ENCODE data around the gene FZR1. TPM values are rescaled to one million over a fixed set of nuclear protein-coding genes. Genes with fewer than 3 reads are reported as not detected.

Gene FZR1
- total and polyA plus RNA-seq, 2 of the 8 experiments (the other 6 are each of a cell fraction or from before 2014, with no cell fraction given): 21.6 to 35.5 TPM

DNA sequence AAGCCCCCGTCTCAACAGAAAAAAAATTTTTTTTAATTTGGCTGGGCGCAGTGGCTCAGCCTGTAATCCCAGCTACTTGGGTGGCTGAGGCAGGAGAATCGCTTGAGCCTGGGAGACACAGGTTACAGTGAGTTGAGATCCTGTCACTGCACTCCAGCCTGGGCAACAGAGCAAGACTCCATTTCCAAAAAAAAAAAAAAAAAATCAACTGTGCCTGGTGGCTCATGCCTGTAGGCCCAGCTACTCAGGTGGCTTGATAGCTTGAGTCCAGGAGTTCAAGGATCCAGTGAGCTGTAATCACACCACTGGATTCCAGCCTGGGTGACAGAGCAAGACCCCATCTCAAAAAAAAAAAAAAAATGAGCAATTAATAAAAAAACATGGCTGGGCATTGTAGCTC is 4.3 kb upstream of the FZR1 start:
- Histone ChIP-seq H3K27me3 (replicated peaks in 1 of 4; ENCODE audit: control insufficient read depth in 3 of 4, extremely low read depth in 1 of 4, insufficient read depth in 3 of 4, low read length in 3 of 4) (no peaks in the 10 kb centered on the region), H3K4ac (replicated peaks; ENCODE audit: insufficient read length, low read depth, low read length) (no peak overlapping the region), H2BK15ac (ENCODE audit: low read length) (no peak overlapping the region), H3K36me3 (ENCODE audit: control insufficient read depth in 2 of 4, insufficient read depth in 4 of 4, low read length in 3 of 4) (peaks cover 0 to under 1% (median under 1%) of the 10 kb centered on the region in 4 experiments; a peak in 3 of 8 replicates), H3K4me3 (ENCODE audit: extremely low read depth in 1 of 4, insufficient read depth in 2 of 4, low read depth in 3 of 4, low read length in 4 of 4) (no peak overlapping the region), H4K20me1 (replicated peaks in 1 of 2; ENCODE audit: control insufficient read depth in 1 of 2, insufficient read depth in 2 of 2, low read length in 2 of 2) (peaks cover 1 to 4% of the 10 kb centered on the region in 2 experiments), H4K5ac (ENCODE audit: insufficient read length, low read depth, low read length) (no peak overlapping the region), H2BK120ac (replicated peaks; ENCODE audit: low read depth, low read length) (no peak overlapping the region), H3K4me2 (ENCODE audit: insufficient read depth in 1 of 2, low read depth in 2 of 2, low read length in 2 of 2) (no peak overlapping the region), H4K91ac (replicated peaks; ENCODE audit: insufficient read length, low read length) (no peak overlapping the region), H3K27ac (ENCODE audit: low read depth, low read length) (no peak overlapping the region), H2BK5ac (ENCODE audit: low read depth, low read length) (no peak overlapping the region), H2BK20ac (ENCODE audit: low read length) (no peak overlapping the region), H3K4me1 (replicated peaks in 1 of 4; ENCODE audit: control insufficient read depth in 3 of 4, insufficient read depth in 4 of 4, low read length in 3 of 4) (no peaks in the 10 kb centered on the region; a peak in 3 of 7 replicates), H2BK12ac (ENCODE audit: low read depth, low read length) (no peak overlapping the region), H3K14ac (ENCODE audit: insufficient read length) (no peak overlapping the region), H3K79me1 (ENCODE audit: low read depth, low read length) (peaks cover 6% of the 10 kb centered on the region), H2AFZ (ENCODE audit: low read length) (no peak overlapping the region), H3K23ac (ENCODE audit: insufficient read length) (no peak overlapping the region), H3K9ac (replicated peaks in 1 of 4; ENCODE audit: extremely low read depth in 1 of 4, low read depth in 3 of 4, low read length in 3 of 4) (no peak overlapping the region), H3K23me2 (ENCODE audit: low read depth, low read length) (peaks cover 15% of the 10 kb centered on the region), H4K8ac (ENCODE audit: extremely low read depth, insufficient read depth, low read length) (peak overlapping the region; percentile 2; the same call in 1 of the 2 replicates), H3K9me3 (ENCODE audit: insufficient read depth in 2 of 2, low read depth in 1 of 2, low read length in 1 of 2) (no peaks in the 10 kb centered on the region), H3K56ac (replicated peaks; ENCODE audit: insufficient read length, low read depth, low read length) (no peak overlapping the region), H2AK5ac (ENCODE audit: low read depth, low read length) (0 out of 2 replicates have a peak overlapping the region, but pooled peaks have one; percentile 24), H3K18ac (ENCODE audit: extremely low read depth, low read length) (no peak overlapping the region), H3K79me2 (ENCODE audit: control insufficient read depth in 1 of 2, insufficient read depth in 2 of 2, low read length in 2 of 2) (peaks cover 0 to 30% of the 10 kb centered on the region in 2 experiments; a peak in 2 of 4 replicates)
- DNase-seq (ENCODE audit: low read depth in 1 of 2, low spot score in 2 of 2) (no peak), FAIRE-seq (no peak)
- CTCF ChIA-PET (ENCODE audit: partially characterized antibody): interaction anchor here (0.6 to 2.2 kb wide), 9 partner anchors 15 to 226 kb away, joined by 3 to 8 read pairs (median 4); no protein-coding TSS in a partner anchor
- POLR2A ChIA-PET (ENCODE audit: partially characterized antibody): interaction anchor here (0.6 to 6.1 kb wide), 6 partner anchors 13 to 205 kb away, joined by 3 to 58 read pairs (median 4); partner anchors contain the start of gene SMIM44
- WGBS, 2 experiments (ENCODE audit: extremely low coverage in 1 of 2, insufficient coverage in 1 of 2, insufficient read length in 1 of 2, insufficient replicate concordance in 2 of 2, low coverage in 1 of 2, low lambda C conversion rate in 2 of 2, missing lambda C conversion rate in 1 of 2): 84% methylated on average over 3 of the region's 3 CpGs; no CpG with 5 or more reads in 1 of the 2 experiments
- TF ChIP-seq CREB1 (IDR thresholded peaks at IDR 0.05) (no peak), FOSL1 (IDR thresholded peaks at IDR 0.05; ENCODE audit: insufficient read depth, low read depth, low read length) (no peak), CBX5 (IDR thresholded peaks at IDR 0.05; ENCODE audit: low read depth, low read length) (no peak), SIN3A (conservative IDR thresholded peaks at IDR 0.05 in 1 of 2, IDR thresholded peaks at IDR 0.05 in 1 of 2; ENCODE audit: low read depth in 1 of 2, low read length in 2 of 2) (no peak), SUZ12 (IDR thresholded peaks at IDR 0.05; ENCODE audit: low read length) (no peak), YY1 (IDR thresholded peaks at IDR 0.05; ENCODE audit: low read depth, low read length) (no peak), BCL11A (IDR thresholded peaks at IDR 0.05; ENCODE audit: low read depth in 2 of 2, low read length in 2 of 2) (no peak), HDAC6 (IDR thresholded peaks at IDR 0.05; ENCODE audit: low read depth, low read length) (no peak), HDAC2 (IDR thresholded peaks at IDR 0.05; ENCODE audit: borderline replicate concordance in 1 of 2, low read depth in 2 of 2, low read length in 2 of 2) (no peak), ASH2L (IDR thresholded peaks at IDR 0.05; ENCODE audit: low read length) (no peak), SP4 (IDR thresholded peaks at IDR 0.05; ENCODE audit: low read length) (no peak), KDM4A (IDR thresholded peaks at IDR 0.05; ENCODE audit: low read depth, low read length, severe bottlenecking) (no peak)
- TF ChIP-seq, protein P1, sequence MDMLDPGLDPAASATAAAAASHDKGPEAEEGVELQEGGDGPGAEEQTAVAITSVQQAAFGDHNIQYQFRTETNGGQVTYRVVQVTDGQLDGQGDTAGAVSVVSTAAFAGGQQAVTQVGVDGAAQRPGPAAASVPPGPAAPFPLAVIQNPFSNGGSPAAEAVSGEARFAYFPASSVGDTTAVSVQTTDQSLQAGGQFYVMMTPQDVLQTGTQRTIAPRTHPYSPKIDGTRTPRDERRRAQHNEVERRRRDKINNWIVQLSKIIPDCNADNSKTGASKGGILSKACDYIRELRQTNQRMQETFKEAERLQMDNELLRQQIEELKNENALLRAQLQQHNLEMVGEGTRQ (IDR thresholded peaks at IDR 0.05; ENCODE audit: low read length): no peak
